ENCODE data around the gene NCS1.

NCS1 gene

GRCh38 chr9:130220352-130220751, 48.1 kb downstream of the NCS1 start:
- TF ChIP-seq CREB1 (IDR thresholded peaks at IDR 0.05; ENCODE audit: low read depth) (no peak), MAX (IDR thresholded peaks at IDR 0.05) (no peak), TEAD4 (IDR thresholded peaks at IDR 0.05) (no peak), TCF12 (IDR thresholded peaks at IDR 0.05; ENCODE audit: low read depth) (no peak), TAF1 (IDR thresholded peaks at IDR 0.05; ENCODE audit: low read depth) (no peak), CEBPB (IDR thresholded peaks at IDR 0.05) (no peak), USF1 (IDR thresholded peaks at IDR 0.05) (no peak), EGR1 (IDR thresholded peaks at IDR 0.05) (no peak), RAD21 (IDR thresholded peaks at IDR 0.05; ENCODE audit: low read depth) (no peak), YY1 (IDR thresholded peaks at IDR 0.05; ENCODE audit: low read depth) (no peak), FOXM1 (IDR thresholded peaks at IDR 0.05; ENCODE audit: borderline replicate concordance, low read depth) (no peak), ZBTB7A (IDR thresholded peaks at IDR 0.05; ENCODE audit: low read depth) (no peak), REST (IDR thresholded peaks at IDR 0.05; ENCODE audit: low read depth) (no peak), EP300 (IDR thresholded peaks at IDR 0.05; ENCODE audit: borderline replicate concordance) (no peak), NFIC (IDR thresholded peaks at IDR 0.05) (no peak)

- TF ChIP-seq RAD21 (IDR thresholded peaks at IDR 0.05; ENCODE audit: low read depth) (no peak), CEBPB (IDR thresholded peaks at IDR 0.05) (no peak), EP300 (IDR thresholded peaks at IDR 0.05; ENCODE audit: borderline replicate concordance) (no peak), MAX (IDR thresholded peaks at IDR 0.05) (no peak), EGR1 (IDR thresholded peaks at IDR 0.05) (no peak), FOXM1 (IDR thresholded peaks at IDR 0.05; ENCODE audit: borderline replicate concordance, low read depth) (no peak), USF1 (IDR thresholded peaks at IDR 0.05) (no peak), YY1 (IDR thresholded peaks at IDR 0.05; ENCODE audit: low read depth) (no peak), ZBTB7A (IDR thresholded peaks at IDR 0.05; ENCODE audit: low read depth) (no peak), CREB1 (IDR thresholded peaks at IDR 0.05; ENCODE audit: low read depth) (no peak), TEAD4 (IDR thresholded peaks at IDR 0.05) (no peak), NFIC (IDR thresholded peaks at IDR 0.05) (no peak), TCF12 (IDR thresholded peaks at IDR 0.05; ENCODE audit: low read depth) (no peak), TAF1 (IDR thresholded peaks at IDR 0.05; ENCODE audit: low read depth) (no peak), REST (IDR thresholded peaks at IDR 0.05; ENCODE audit: low read depth) (no peak)
Measured at GRCh38 chr9:130222833-130223232, 50.6 kb downstream of the NCS1 start.

GRCh38 chr9:130225071-130225470, 52.9 kb downstream of the NCS1 start:
- TF ChIP-seq REST (IDR thresholded peaks at IDR 0.05; ENCODE audit: low read depth): no peak
- TF ChIP-seq CREB1 (IDR thresholded peaks at IDR 0.05; ENCODE audit: low read depth): no peak
- no peak for TF ChIP-seq RAD21 (IDR thresholded peaks at IDR 0.05; ENCODE audit: low read depth)
- TF ChIP-seq YY1 (IDR thresholded peaks at IDR 0.05; ENCODE audit: low read depth): no peak
- no peak for TF ChIP-seq EGR1 (IDR thresholded peaks at IDR 0.05)
- TF ChIP-seq TCF12 (IDR thresholded peaks at IDR 0.05; ENCODE audit: low read depth): no peak
- TF ChIP-seq USF1 (IDR thresholded peaks at IDR 0.05): no peak
- no peak for TF ChIP-seq NFIC (IDR thresholded peaks at IDR 0.05)
- TF ChIP-seq MAX (IDR thresholded peaks at IDR 0.05): no peak
- TF ChIP-seq CEBPB (IDR thresholded peaks at IDR 0.05): no peak
- no peak for TF ChIP-seq ZBTB7A (IDR thresholded peaks at IDR 0.05; ENCODE audit: low read depth)
- no peak for TF ChIP-seq EP300 (IDR thresholded peaks at IDR 0.05; ENCODE audit: borderline replicate concordance)
- no peak for TF ChIP-seq TEAD4 (IDR thresholded peaks at IDR 0.05)
- no peak for TF ChIP-seq FOXM1 (IDR thresholded peaks at IDR 0.05; ENCODE audit: borderline replicate concordance, low read depth)
- TF ChIP-seq TAF1 (IDR thresholded peaks at IDR 0.05; ENCODE audit: low read depth): no peak

Data from Ishikawa (cell line).